Measurements from ENCODE around the gene AREG.

Gene AREG

DNA sequence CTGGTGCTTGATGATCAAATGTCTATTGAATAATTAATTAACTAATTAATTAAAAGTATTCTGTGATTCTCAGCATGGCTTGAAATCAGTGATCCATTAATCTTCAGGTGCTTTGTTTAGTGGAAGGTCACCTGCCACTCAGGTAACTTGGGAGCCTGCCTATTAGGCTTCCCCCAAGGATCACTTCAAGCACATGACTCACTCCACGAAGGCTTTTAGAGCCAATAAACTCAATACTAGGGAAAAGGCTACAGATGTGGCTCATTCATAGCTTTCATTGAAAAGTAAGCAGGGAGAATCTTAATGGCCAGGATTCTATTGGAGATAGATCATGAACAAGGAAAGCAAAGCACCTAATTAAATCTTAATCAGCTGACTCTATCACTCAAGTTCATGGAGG, 21.3 kb downstream of the AREG start:
- no peak for DNase-seq

DNA sequence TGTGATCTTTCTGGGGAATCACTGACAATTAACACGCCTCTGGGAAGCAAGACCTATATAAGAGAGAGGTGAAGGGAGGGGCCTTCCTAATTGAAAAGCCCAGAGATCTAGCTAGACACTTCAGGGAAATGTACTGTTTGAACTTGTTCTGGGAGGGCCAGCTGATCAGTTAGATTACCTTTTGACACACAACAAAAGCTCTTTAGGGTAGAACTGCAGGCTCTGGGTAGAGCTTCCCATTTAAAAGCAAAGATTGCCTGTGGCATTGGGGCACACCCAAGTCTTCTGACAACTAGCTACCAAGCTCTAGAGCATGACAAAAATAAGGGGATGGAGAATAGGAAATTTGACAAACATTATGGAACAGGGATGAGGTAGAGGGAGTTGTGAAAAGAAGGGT, 26.3 kb downstream of the AREG start:
- no peak for DNase-seq

DNA sequence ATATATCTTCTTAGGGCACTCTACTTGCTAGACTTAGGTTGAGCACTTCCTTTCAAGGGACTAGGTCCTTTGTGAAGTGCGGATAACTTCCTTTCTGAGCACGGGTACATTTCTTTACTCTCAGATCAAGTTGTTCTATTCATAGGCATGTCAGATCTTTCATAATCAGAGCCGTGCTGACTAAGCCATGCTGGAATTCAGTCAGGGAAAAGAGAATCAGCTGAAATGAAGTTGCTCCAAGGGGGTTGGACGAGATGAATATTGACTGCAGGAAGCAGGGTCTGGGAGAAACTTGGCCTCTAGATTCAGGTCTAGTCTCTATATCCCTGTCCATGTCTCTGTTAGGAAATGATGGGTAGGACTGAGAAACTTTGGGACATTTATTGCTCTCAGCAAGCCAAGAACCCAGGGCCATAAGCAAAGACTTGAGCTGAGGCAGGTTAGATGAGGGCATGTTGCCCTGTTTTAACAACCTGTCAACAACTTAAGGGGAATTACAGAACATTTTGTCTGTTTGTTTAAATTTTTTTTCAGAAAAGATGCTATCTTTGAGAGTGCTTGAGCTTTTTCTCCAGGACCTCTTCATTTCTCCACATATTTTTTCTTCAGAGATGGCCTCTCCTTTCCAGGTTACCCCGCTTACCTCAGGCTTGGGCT, 28.3 kb downstream of the AREG start:
- no peak for DNase-seq

DNA sequence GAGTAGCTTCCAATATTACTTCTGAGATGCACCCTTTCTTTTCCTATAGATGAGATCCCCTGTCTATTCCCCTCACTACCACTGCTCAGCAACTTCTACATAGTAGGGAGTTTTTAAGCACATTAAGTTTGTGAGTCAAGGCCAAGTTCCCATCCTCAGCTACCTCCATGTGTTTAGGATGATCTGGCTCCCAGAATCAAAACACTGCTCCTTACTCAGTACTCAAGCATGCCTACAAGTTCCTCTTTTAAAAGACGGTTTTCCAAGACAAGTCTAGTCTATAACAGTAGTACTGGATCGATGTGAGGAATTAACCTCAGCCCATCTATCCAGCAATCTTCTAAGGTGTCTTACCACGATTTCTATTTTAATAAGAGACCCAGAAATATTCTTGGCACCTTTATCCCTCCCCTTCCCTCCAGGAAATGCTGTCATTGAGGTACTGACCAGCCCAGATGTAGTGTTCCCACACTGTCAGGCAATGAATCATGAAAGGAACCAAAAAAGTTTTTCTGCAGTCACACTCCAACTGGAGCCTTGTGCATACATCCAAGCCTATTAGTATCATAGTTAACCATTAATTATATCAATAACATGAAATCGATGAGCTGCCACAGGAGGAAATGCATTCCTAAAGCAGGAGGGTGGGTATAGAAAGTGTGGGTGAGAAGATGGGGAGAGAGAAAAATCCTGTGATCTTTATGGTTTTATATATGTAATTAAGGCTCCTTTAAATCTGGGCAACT, 29.6 kb downstream of the AREG start:
- no peak for DNase-seq

DNA sequence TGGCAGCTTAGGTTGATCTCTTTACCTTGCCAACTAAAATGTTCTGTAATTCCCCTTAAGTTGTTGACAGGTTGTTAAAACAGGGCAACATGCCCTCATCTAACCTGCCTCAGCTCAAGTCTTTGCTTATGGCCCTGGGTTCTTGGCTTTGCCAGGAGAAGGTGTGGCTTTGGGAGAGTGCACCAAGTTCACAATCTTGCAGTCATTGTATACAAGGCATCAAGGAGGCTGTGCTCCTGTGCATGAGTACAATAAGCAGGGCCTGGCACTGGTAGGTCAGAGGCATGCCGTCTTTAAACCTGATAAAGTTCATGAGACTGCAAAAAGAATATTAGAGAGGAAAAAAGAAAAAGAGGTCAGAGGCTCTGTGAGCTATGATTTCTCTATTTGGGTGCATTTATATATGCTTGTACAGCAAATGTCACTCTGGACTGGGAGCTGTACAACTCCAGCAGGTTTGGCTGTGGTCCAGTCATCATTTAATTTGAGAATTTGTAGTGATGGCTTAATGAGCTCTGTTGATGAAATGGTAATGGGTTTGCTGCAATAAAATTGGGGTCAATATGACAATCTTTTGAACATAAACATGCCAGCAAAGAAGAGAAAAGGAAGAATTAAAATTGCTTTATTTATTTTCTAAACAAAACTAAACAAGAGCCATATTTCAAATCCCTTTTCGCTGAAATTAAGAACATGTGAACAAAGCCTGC, 30.3 kb downstream of the AREG start:
- DNase-seq, result no peak

DNA sequence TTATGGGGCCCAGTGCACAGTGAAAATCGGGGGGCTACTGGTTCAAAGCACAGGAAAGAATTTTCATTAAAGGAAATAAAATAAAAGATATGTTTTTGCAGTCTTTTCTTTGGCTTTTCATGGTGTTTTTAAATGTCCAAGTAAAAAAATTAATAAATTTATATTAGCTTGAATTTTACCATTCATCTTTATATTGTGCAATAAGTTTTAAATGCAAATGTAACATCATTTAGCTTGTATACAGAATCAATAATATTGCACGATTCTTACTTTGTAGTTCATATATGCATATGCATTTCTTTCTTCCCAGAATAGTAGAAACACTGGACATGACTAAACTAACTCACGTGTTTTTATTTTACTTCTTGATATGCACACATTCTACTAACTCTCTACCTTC, 31.0 kb downstream of the AREG start:
- no peak for DNase-seq

DNA sequence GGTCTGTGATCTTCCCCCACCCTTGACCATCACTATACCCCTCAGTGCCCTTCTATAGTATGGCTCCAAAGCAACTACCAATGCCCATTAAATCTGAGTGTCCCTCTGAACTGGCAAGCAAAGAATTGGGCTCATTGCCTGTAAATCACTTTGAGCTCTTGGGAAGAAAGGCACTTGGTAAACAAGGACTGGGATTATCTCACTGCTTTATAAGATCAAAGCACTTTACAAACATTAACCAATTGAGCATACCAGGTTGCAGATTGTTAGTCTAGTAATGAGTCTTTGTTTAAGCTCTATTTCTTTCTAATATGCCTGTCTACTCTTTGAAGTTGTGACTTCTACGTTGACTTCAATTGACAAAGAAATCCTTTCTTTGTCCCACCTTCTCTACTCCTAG, 34.1 kb downstream of the AREG start:
- no peak for DNase-seq

DNA sequence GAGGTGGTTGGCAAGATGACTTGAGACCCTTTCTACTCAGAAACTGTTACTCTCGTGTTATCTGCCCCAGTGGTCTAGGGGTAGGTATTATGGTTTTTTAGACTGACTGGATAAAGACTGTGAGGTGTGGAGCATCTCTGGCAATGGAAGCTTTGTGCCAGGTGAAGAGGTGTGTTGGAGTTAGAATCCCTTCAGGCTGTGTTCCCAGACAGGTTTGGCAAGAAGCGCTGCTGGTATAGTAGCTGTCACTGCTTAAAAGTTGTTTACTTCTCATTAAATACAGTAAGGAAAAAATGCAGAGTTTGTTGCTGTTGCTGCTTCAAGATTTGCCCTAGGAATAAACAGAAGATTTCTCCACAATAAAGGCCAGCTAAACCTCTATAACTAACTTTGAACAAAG, 35.3 kb downstream of the AREG start:
- DNase-seq, result no peak

DNA sequence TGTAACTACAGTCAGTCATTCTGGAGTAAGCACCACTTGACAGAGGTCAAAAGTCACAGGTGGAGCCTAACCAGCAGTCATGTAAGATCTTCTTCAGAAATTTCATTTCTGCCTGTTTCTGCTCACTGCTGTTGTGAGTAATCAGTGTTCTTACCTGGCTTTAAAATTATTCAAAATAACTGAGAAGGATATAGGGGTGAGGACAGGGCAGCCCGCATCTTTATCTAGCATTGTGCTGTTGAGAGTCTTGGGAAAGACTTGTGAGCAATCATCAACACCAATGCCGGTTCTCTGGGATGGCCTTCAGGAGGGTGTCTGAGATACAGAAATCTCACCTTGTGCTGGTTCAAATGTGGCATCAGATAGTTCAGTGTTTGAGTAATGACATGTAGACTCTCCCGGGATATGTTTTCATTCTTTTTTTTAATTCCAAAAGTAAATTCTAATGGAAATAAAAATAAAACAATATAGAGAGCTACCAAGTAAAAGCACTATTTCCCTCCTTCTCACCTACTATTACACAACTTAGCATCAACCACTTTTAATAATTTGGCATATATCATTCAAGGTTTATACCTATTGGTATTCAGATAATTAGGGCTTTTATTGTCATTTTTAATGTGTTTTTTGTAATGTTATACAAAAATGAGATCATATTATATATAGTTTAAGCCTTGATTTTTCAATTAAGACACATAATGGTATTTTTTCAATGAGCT, 37.1 kb downstream of the AREG start:
- no peak for DNase-seq

DNA sequence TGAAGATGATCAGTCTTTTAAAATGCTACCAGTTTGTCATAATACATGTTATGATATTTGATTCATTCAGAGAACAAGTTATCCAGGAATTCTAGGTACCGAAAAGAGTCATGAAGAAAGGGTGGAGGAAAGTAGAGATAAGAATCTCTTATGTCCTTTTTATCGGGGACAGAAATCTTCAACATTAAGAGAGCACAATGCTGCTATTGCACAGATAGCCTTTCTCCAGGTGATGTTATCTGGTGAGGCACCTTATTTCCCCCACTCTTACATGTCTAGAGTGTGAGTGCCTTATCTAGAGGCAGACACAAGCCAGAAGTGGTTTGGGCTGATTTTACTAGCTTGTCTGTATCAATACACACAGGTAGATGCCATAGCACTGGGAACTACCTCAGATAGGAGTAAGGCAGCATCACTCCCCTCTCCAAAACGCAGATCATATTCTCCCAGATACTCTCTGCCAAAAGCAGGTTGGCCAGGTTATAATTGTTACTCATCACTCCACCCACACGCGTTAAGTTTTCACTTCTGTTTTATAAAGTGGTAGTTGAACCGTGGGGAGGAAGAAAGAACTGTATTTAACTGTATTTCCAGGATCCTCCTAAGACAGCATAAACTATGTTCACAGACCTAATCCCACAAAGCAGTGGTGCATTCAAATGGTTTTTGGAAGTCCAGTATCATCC, 38.4 kb downstream of the AREG start:
- DNase-seq, result no peak

DNA sequence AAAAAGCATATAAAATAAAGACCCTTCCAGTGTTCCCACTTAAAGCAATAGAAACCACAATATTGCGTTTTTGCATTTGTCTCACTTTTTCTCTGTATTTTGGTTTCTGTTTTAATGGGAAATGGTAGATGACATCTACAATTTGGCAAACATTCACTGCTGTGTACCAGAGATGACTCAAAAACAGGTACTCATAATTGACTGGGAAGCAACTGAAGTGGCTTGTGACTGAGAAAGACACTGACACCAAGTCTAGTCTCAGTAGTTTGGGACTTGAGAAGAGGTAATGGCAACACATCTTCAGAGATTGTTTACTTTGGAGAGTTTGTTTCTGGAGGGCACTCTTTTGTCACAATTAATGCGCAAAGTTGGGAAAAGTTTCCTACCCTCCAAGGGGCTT, 42.0 kb downstream of the AREG start:
- DNase-seq, result no peak

DNA sequence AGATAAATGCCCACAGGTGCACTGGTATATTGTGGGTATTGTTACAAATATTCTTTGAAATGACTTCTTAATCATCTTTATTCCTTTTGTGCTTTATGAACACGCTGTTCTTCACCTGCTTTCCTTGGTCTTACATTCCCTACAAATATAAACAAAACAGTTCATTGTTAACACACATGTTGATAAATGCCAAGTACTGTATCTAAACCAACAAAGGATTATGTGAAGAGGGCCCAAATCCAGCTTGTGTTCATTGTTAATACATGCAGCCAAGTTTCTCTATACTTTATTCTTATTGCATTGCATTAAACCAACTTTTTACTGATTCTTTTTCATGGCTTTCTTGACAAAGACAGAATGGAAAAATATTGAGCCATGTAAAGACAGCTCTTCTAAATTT, 42.8 kb downstream of the AREG start:
- DNase-seq, result no peak

DNA sequence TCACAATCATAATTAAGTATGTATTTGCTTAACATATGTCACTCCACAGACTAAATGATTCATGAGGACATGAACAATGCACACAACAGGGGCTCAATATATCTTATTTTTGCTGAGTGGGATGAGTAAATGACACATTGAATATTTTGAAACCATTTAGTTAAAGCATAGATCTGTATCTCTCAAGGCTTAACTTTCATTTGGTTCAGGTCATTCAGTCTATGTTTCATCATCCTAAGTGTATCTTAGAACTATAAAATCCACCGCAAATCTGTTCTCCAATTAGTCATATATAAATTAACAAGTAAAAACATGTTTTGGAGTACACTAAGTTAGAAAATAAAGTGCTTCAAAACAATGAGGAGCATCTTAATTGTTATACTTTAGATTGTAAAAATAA, 45.8 kb downstream of the AREG start:
- no peak for DNase-seq

DNA sequence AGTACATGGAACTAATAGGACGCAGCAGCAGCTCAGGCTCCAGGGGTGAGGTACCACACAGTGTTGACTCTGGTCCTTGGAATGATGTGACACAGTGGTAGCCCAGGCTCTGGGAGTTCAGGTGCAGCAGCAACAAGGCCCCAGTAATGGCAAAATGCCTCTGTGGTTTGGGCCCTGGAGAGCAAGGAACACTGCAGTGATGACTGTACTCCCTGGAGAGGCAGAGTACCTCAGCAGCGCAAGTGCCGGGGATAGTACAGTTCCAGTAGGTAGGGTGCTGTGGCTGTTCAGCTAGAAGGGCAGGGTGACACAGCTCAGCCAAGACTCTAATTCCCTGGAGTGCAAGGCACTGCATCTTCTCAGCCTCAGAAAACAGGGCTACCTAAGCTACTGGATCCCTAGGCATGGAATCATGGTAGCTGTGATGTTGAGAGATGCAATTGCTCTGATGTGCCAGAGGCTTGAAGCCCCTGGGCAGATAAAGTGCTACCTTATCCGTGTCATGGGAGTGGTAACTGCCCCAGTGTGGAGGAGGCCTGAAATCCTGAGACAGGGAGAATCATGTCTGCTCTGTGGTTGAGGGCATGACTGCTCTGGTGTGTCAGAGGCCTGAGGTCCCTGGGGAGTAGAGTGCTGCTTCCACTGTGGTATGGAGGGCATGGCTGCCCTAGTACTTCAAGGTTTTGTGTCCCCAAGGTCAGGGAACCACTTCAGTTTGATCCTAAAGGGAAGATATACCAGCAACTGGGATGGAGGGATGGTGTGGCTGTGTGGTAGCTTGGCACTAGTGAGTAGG, 55.2 kb downstream of the AREG start:
- DNase-seq, result no peak

DNA sequence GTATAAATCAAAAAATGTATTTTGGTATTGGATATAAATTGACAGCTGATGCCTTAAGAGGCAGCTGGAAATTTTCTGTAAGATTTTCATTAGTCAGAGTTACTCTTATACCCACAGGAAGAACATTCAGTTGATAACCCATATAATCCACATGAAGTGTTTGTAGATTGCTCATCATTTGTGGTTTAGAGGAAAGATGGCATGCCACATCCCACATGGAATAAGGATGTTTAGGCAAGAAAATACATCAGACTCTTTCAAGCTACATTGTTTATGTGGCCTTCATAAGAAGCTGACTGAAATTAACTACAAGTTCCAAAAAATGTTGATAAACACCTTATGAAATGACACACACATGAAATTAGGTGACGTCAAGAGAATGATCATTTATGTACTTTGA, 56.6 kb downstream of the AREG start:
- no peak for DNase-seq

DNA sequence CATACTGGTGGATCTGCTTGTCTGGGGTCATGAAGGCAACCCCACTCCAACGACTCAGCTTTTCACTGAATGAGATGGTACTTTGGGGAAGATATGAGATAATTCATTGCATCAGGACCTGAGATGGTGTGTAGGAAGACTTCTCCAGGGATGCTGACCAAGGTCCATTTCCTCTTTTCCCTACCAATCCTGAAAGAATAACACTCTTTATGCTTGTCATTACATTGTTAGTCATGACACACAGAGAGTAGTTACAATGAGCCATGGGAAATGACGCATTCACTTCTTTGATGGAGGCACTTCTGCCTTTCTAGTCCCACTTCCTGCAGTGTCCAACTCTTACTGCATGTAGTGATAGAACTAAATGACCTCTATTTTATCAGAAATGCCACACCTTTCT, 58.6 kb downstream of the AREG start:
- DNase-seq, result no peak

DNA sequence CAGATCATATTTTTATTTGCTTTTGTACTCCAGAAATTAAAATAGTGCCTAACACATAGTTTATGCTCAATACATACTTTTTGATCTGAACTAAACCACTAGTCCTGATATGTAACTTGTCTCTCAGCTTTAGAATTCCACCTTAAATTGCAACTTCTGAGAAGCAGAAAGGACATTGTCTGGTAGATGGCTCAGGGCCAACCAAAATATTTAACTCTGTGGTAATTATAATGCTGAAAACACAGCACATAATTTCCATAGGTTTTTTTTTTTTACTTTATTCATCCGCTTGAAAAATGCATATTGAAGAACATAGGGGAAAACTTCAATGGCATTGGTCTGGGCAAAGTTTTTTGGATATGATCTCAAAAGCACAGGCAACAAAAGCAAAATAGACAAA, 59.3 kb downstream of the AREG start:
- no peak for DNase-seq

Measured in RPMI8226 (cell line).